ENCODE data around the gene STARD7. TPM values are rescaled to one million over a fixed set of nuclear protein-coding genes. Genes with fewer than 3 reads are reported as not detected.

The STARD7 gene, protein sequence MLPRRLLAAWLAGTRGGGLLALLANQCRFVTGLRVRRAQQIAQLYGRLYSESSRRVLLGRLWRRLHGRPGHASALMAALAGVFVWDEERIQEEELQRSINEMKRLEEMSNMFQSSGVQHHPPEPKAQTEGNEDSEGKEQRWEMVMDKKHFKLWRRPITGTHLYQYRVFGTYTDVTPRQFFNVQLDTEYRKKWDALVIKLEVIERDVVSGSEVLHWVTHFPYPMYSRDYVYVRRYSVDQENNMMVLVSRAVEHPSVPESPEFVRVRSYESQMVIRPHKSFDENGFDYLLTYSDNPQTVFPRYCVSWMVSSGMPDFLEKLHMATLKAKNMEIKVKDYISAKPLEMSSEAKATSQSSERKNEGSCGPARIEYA
- 148 TPM for total RNA-seq

DNA sequence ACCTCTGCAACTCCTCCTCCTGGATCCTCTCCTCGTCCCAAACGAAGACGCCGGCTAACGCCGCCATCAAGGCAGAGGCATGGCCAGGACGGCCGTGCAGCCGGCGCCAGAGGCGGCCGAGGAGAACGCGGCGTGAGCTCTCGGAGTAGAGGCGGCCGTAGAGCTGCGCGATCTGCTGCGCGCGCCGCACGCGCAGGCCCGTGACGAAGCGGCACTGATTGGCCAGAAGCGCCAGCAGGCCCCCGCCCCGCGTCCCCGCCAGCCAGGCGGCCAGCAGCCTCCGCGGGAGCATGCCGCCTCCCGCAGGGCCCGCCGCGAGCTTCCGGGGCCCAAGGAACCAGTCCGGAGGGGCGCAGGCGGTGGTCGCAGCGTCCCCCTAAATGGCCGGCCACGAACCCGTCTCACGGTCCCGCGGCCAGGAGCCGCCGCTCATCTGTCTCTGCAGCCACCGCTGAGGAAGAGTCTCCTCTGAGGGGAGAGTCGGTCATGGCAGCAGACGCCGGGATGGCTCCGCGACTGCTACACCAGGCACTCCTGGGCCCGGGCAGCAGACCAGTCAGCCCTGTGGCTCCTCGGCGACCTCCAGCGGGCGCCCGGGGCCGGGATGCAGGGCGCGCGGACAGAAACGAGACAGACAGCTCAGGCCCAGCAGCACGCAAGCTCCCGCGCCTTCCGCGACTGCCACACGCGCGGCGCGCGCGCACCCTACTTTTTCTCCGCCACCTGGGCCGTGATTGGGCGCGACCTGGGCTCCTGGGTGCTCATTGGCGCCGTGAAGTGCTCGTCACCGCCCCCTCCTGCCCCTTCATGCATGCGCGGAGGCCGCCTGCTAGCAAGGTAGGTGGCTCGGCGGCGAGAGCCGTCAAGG, at the start of gene STARD7:
Gene STARD7 (minus strand): TSS at position 685 of the 868 bp plus-strand sequence. CDS start 393 bp downstream, at position 292.

DNA sequence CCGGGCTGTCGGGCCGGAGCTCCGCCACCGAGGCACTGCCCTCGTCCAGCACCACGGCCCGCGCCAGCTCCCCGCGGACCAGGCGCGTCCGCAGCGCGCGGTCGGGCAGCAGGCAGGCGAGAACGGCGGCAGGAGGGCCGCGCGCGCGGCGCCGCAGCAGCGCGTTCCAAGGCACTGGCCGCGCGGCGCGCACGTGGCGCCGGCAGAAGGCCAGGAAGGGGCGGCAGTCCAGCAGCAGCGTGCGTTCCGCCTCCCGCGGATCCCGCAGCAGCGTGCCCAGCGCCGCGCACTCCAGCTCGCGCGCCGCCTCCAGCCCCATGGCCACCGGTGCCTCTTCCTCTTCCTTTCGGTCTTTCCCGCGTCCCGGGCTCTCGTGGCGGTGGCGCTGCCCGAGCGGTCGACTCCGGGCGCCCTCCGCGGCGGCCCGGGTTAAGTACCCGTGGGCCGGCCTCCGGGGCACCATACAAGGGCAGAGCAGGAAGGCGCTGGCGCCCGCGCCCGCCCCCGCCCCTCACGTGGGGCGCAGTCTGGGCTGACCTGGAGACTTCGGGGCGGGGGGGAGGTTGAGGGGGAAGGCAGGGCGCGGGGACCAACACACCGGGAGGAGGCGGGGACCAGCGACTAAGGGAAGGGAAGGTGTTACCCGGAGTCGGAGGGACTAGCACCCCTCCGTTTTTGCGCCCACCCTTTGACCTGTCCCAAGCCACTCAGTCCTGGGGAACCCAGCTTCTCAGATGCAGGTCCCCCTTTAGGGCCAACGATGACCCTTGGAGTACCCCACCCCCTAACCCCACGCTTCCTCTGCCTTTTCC, 63.4 kb downstream of the STARD7 start, which contains the start of gene DUSP2:
Gene DUSP2 (minus strand): TSS at position 405 of the 812 bp plus-strand sequence. CDS start 86 bp downstream, at position 319.

DNA sequence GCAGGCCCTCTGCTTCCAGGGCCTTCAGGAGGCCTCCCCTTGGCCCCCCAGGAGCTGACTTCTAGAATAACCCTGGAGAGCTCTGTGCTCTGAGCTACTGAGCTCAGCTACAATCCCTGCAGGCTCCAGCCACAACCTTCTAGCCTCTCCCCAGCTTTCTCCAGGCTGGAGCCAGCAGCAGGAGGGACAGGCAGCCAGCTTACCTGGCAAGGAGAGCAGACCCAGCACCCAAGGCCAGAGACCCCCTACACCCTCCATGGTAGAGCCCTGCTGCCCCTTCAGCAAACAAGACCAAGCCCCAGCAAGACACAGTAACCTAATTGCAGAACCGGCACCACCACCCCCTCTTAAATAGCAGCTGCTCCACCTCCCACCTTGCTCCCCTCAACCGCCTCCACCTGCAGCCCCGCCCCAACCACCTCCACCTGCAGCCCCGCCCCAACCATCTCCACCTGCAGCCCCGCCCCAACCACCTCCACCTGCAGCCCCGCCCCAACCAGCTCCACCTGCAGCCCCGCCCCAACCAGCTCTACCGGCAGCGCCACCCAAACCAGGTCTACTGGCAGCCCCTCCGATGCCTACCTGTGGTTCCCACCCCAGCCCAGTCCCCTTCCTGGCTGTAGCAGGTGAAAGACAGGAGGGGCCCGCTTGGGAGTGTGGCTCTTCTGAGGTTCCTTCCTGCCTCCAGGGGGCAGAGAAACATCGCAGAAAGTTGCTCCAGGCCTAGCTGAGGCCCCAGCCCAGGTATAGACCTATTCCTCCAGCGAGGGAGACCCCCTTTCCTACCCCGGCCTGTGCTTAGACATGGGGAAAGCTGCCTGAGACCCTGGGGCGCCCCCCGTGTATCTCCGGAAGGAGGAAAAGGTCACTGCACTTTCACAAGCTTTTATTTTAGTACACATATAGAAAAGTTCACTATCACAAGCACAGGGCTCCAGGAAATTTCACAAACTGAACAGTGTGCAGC, 70.2 kb downstream of the STARD7 start, which contains the start of gene ASTL:
Gene ASTL (minus strand): TSS at position 324 of the 967 bp plus-strand sequence. CDS start 66 bp downstream, at position 258.

Other genes starting within 250 kb of the STARD7 start
- gene ANKRD36C, start 217.0 kb downstream of the STARD7 start, total RNA-seq: 214 TPM
- gene GPAT2, start 173.9 kb downstream of the STARD7 start, total RNA-seq: 2.3 TPM
- gene ADRA2B, start 92.3 kb downstream of the STARD7 start, total RNA-seq: 0.46 TPM
- gene ASTL, start 70.3 kb downstream of the STARD7 start, total RNA-seq: not detected
- gene DUSP2, start 63.4 kb downstream of the STARD7 start, total RNA-seq: 5.5 TPM
- gene TMEM127, start 57.2 kb upstream of the STARD7 start, total RNA-seq: 26.8 TPM
- gene CIAO1, start 57.4 kb upstream of the STARD7 start, total RNA-seq: 73.4 TPM
- gene SNRNP200, start 96.7 kb upstream of the STARD7 start, total RNA-seq: 70.8 TPM
- gene ITPRIPL1, start 116.5 kb upstream of the STARD7 start, total RNA-seq: 1.6 TPM
- gene NCAPH, start 126.9 kb upstream of the STARD7 start, total RNA-seq: 4.4 TPM